Measurements from ENCODE around the gene NT5M. TPM values are rescaled to one million over a fixed set of nuclear protein-coding genes. Genes with fewer than 3 reads are reported as not detected.
A peak's percentile ranks its signal among the peaks of the same experiment; 100 is the strongest.

The NT5M gene
- total and polyA plus RNA-seq, 2 donors from 2014 or later, result 2.8 to 10.0 TPM

- TF ChIP-seq, protein P1, sequence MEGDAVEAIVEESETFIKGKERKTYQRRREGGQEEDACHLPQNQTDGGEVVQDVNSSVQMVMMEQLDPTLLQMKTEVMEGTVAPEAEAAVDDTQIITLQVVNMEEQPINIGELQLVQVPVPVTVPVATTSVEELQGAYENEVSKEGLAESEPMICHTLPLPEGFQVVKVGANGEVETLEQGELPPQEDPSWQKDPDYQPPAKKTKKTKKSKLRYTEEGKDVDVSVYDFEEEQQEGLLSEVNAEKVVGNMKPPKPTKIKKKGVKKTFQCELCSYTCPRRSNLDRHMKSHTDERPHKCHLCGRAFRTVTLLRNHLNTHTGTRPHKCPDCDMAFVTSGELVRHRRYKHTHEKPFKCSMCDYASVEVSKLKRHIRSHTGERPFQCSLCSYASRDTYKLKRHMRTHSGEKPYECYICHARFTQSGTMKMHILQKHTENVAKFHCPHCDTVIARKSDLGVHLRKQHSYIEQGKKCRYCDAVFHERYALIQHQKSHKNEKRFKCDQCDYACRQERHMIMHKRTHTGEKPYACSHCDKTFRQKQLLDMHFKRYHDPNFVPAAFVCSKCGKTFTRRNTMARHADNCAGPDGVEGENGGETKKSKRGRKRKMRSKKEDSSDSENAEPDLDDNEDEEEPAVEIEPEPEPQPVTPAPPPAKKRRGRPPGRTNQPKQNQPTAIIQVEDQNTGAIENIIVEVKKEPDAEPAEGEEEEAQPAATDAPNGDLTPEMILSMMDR (IDR thresholded peaks at IDR 0.05; ENCODE audit: borderline replicate concordance, extremely low read depth, insufficient read depth), result no peak
- no peak overlapping the region for H3K4me3 ChIP-seq (ENCODE audit: low read length in 3 of 3)
- H3K27me3 ChIP-seq (ENCODE audit: control insufficient read depth, insufficient read depth, low read length), result no peaks in the 10 kb centered on the region
- no peaks in the 10 kb centered on the region for H3K4me1 ChIP-seq (ENCODE audit: control insufficient read depth in 2 of 3, insufficient read depth in 2 of 3, low read depth in 1 of 3, low read length in 3 of 3)
- DNase-seq (no peak), FAIRE-seq (no peak)
- intact Hi-C loops (cut with DNase I), result no loop called here
- H3K36me3 ChIP-seq (ENCODE audit: control insufficient read depth in 2 of 3, insufficient read depth in 3 of 3, low read length in 3 of 3), result no peaks in the 10 kb centered on the region
- no peak overlapping the region for H3K9ac ChIP-seq (ENCODE audit: low read length in 3 of 3)
- H3K27ac ChIP-seq (ENCODE audit: low read depth in 2 of 2, low read length in 2 of 2), result no peak overlapping the region
- no peaks in the 10 kb centered on the region for H3K9me3 ChIP-seq (ENCODE audit: control insufficient read depth in 2 of 3, insufficient read depth in 1 of 3, low read length in 3 of 3)
Measured at GRCh38 chr17:17320188-17320910, 17.2 kb downstream of the NT5M start.

DNA sequence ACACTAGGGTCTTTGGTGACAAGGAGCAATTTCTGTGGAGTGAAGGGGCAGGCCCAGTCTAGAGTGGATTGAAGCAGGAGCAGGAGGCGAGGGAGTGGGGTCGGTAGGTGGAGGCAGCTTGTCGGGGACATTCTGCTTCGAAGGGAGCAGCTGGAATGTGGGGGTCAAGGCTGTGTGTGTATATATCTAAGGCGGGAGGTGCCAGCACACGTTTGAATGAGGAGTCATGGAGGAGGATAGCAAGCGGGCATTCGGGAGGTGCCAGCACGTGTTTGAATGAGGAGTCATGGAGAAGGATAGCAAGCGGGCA is 17.7 kb downstream of the NT5M start:
- peak in 1 of 5 donors; percentile 48 for DNase-seq
- H3K4me3 ChIP-seq (ENCODE audit: low read length in 3 of 3), result no peak overlapping the region

GRCh38 chr17:17321356-17322025 is 18.3 kb downstream of the NT5M start:
- FAIRE-seq, result no peak
- H3K9ac ChIP-seq (ENCODE audit: low read length in 3 of 3), result no peak overlapping the region
- peak in 1 of 5 donors; percentile 35 for DNase-seq
- TF ChIP-seq, protein P1 (IDR thresholded peaks at IDR 0.05; ENCODE audit: borderline replicate concordance, extremely low read depth, insufficient read depth), result no peak
- no peaks in the 10 kb centered on the region for H3K4me1 ChIP-seq (ENCODE audit: control insufficient read depth in 2 of 3, insufficient read depth in 2 of 3, low read depth in 1 of 3, low read length in 3 of 3)
- no peak overlapping the region for H3K27ac ChIP-seq (ENCODE audit: low read depth in 2 of 2, low read length in 2 of 2)
- H3K36me3 ChIP-seq (ENCODE audit: control insufficient read depth in 2 of 3, insufficient read depth in 3 of 3, low read length in 3 of 3), result no peaks in the 10 kb centered on the region
- H3K9me3 ChIP-seq (ENCODE audit: control insufficient read depth in 2 of 3, insufficient read depth in 1 of 3, low read length in 3 of 3), result no peaks in the 10 kb centered on the region
- no peaks in the 10 kb centered on the region for H3K27me3 ChIP-seq (ENCODE audit: control insufficient read depth, insufficient read depth, low read length)
- intact Hi-C loops (cut with DNase I), result no loop called here
- H3K4me3 ChIP-seq (ENCODE audit: low read length in 3 of 3), result no peak overlapping the region

More for the DNA sequence above, 17.7 kb downstream of the NT5M start:
- no peak for FAIRE-seq
- no peaks in the 10 kb centered on the region for H3K9me3 ChIP-seq (ENCODE audit: control insufficient read depth in 2 of 3, insufficient read depth in 1 of 3, low read length in 3 of 3)
- intact Hi-C loops (cut with DNase I), result no loop called here
- no peaks in the 10 kb centered on the region for H3K36me3 ChIP-seq (ENCODE audit: control insufficient read depth in 2 of 3, insufficient read depth in 3 of 3, low read length in 3 of 3)
- H3K4me1 ChIP-seq (ENCODE audit: control insufficient read depth in 2 of 3, insufficient read depth in 2 of 3, low read depth in 1 of 3, low read length in 3 of 3), result no peaks in the 10 kb centered on the region
- no peaks in the 10 kb centered on the region for H3K27me3 ChIP-seq (ENCODE audit: control insufficient read depth, insufficient read depth, low read length)
- H3K27ac ChIP-seq (ENCODE audit: low read depth in 2 of 2, low read length in 2 of 2), result no peak overlapping the region
- TF ChIP-seq, protein P1 (IDR thresholded peaks at IDR 0.05; ENCODE audit: borderline replicate concordance, extremely low read depth, insufficient read depth), result no peak
- no peak overlapping the region for H3K9ac ChIP-seq (ENCODE audit: low read length in 3 of 3)
